COLO668 (cell line): Measurements from ENCODE around the gene BAZ2B.
"Not testable (repeated sequence)": the region's sequence is repeated elsewhere in the genome, so short reads cannot be mapped to it uniquely, and the experiment has no call there.

Experiments
- DNase-seq: peaks from one replicate; lab custom pipeline; 2025; ENCODE audit not compliant: unreplicated experiment; lab: John Stamatoyannopoulos, UW

Gene BAZ2B

GRCh38 chr2:159616286-159616701 is at the start of gene BAZ2B:
TSS of gene BAZ2B (minus strand) at chr2:159616548. CDS start at chr2:159478719, 137,829 bp downstream.
- DNase-seq: peak; percentile 22

GRCh38 chr2:159661286-159661685 is 44.9 kb upstream of the BAZ2B start:
- DNase-seq: no peak

- DNase-seq: no peak
Observed at GRCh38 chr2:159658881-159659873, 42.8 kb upstream of the BAZ2B start.

- no peak for DNase-seq
Observed at GRCh38 chr2:159653962-159654361, 37.6 kb upstream of the BAZ2B start.

GRCh38 chr2:159651884-159652283 is 35.5 kb upstream of the BAZ2B start:
- no peak for DNase-seq

- no peak for DNase-seq
Observed at GRCh38 chr2:159650574-159650973, 34.2 kb upstream of the BAZ2B start.

- DNase-seq: no peak
Observed at GRCh38 chr2:159648643-159649042, 32.3 kb upstream of the BAZ2B start.

GRCh38 chr2:159647667-159648066 is 31.3 kb upstream of the BAZ2B start:
- DNase-seq: no peak

GRCh38 chr2:159640176-159640575 is 23.8 kb upstream of the BAZ2B start:
- DNase-seq: no peak

GRCh38 chr2:159639712-159640111 is 23.4 kb upstream of the BAZ2B start:
- DNase-seq: no peak

- DNase-seq: no peak
Observed at GRCh38 chr2:159639071-159639470, 22.7 kb upstream of the BAZ2B start.

- DNase-seq: no peak
Observed at GRCh38 chr2:159637988-159638501, 21.7 kb upstream of the BAZ2B start.

- DNase-seq: no peak
Observed at GRCh38 chr2:159637240-159637639, 20.9 kb upstream of the BAZ2B start.

- no peak for DNase-seq
Observed at GRCh38 chr2:159635006-159635789, 18.9 kb upstream of the BAZ2B start.

GRCh38 chr2:159633219-159633618 is 16.9 kb upstream of the BAZ2B start:
- DNase-seq: no peak

GRCh38 chr2:159625628-159626027 is 9.3 kb upstream of the BAZ2B start:
- DNase-seq: not testable (repeated sequence)

- no peak for DNase-seq
Observed at GRCh38 chr2:159623436-159623835, 7.1 kb upstream of the BAZ2B start.

GRCh38 chr2:159622966-159623365 is 6.6 kb upstream of the BAZ2B start:
- DNase-seq: no peak

GRCh38 chr2:159620796-159621195 is 4.4 kb upstream of the BAZ2B start:
- DNase-seq: no peak

- peak; percentile 55 for DNase-seq
Observed at GRCh38 chr2:159617646-159618045, 1.3 kb upstream of the BAZ2B start.

GRCh38 chr2:159617100-159617499 is 752 bp upstream of the BAZ2B start:
- DNase-seq: no peak
